Aorta (tissue), 5 donors: ENCODE results near the gene ISM2. TPM values are rescaled to one million over a fixed set of nuclear protein-coding genes. Genes with fewer than 3 reads are reported as not detected.
"Not testable (repeated sequence)": the region's sequence is repeated elsewhere in the genome, so short reads cannot be mapped to it uniquely, and the experiment has no call there.

ENCODE experiments used
- ATAC-seq: fragments of 200-7000 bp; cut with Tn5 transposase; one replicate; pipeline ENCODE4 v1.9.1; 2022; ENCODE audit warnings: moderate library complexity; ENCODE audit not compliant: low FRiP score
- DNase-seq, 2 donors: peaks; one replicate each; pipeline ENCODE4 v3.0.0-alpha.2; 2020
- H3K27ac ChIP-seq, 2 donors: one replicate each; pipeline ENCODE4 v1.5.1; 2013; ENCODE audit warnings: low read length in 2 of 2, mild to moderate bottlenecking in 2 of 2, moderate library complexity in 2 of 2, control low read depth in 1 of 2, inconsistent platforms in 1 of 2, low read depth in 1 of 2
- H3K27me3 ChIP-seq, 2 donors: one replicate each; pipeline ENCODE4 v1.6.1; 2013; ENCODE audit warnings: control low read depth in 1 of 2, low read length in 1 of 2, mild to moderate bottlenecking in 1 of 2, moderate library complexity in 1 of 2; ENCODE audit not compliant: insufficient read depth in 2 of 2, control insufficient read depth in 1 of 2
- H3K36me3 ChIP-seq, 2 donors: one replicate each; pipeline ENCODE4 v1.6.1; 2013; ENCODE audit warnings: control low read depth in 1 of 2, low read length in 1 of 2, mild to moderate bottlenecking in 1 of 2; ENCODE audit not compliant: insufficient read depth in 2 of 2, control insufficient read depth in 1 of 2
- H3K4me1 ChIP-seq, 2 donors: one replicate each; pipeline ENCODE4 v1.6.1; 2013; ENCODE audit warnings: low read length in 2 of 2, control low read depth in 1 of 2, mild to moderate bottlenecking in 1 of 2, moderate library complexity in 1 of 2; ENCODE audit not compliant: insufficient read depth in 2 of 2, control insufficient read depth in 1 of 2
- H3K4me3 ChIP-seq, 2 donors: one replicate each; pipeline ENCODE4 v1.5.1; 2013; ENCODE audit warnings: low read length in 2 of 2, control low read depth in 1 of 2, mild to moderate bottlenecking in 1 of 2
- H3K9me3 ChIP-seq: one replicate; pipeline ENCODE4 v1.6.1; 2013; ENCODE audit warnings: mild to moderate bottlenecking, low read length; ENCODE audit not compliant: control insufficient read depth
- WGBS, 2 donors: extraction: QIAGEN DNeasy Blood & Tissue Kit; methylation state at CpG; one replicate each; pipeline ENCODE4 v1.1.7; 2013; 5-methylcytosine and 5-hydroxymethylcytosine counted together
- intact Hi-C, 2 donors: fragments of 100-400 bp; cut with DNase I; formaldehyde crosslinking; loops; one replicate each; pipeline versions ENCODE4 v1.14.2 to v1.15.0; 2022
- polyA plus RNA-seq, 2 donors: library from polyadenylated mRNA; stranded (reverse); fragments of 200-250 nt; gene quantifications; one replicate each; pipeline ENCODE4 v1.2.3, GENCODE V29; 2013
- total RNA-seq, 2 donors: library from RNA; stranded (reverse); fragmentation: NEBNext Ultra II Directional; extraction: Animal tissue kit (Norgen Biotek cat#: 25700); gene quantifications; one replicate each; pipeline ENCODE4 v1.2.1, GENCODE V29; 2021
- donor health status: healthy with polysubstance abuse.
- donor health status: Bipolar disorder and iron deficiency.
- donor health status: DM: no; HTN: no; CAD: no.
- donor health status: DM: no; HTN: no; CAD: no.
- donor health status: DM: yes; HTN: yes; CAD: no.

The ISM2 gene
- total and polyA plus RNA-seq, 4 donors: 0.39 TPM; not detected in 3

- intact Hi-C loops, H3K36me3 ChIP-seq, H3K9me3 ChIP-seq, ATAC-seq, DNase-seq, H3K4me1 ChIP-seq, H3K27me3 ChIP-seq, H3K27ac ChIP-seq, H3K4me3 ChIP-seq: not testable (repeated sequence)
- WGBS, 2 donors: 94 to 99% methylated on average over 5 of the region's 5 CpGs
These were observed 38.3 kb upstream of the ISM2 start for GRCh38 chr14:77536951-77537350.

DNA sequence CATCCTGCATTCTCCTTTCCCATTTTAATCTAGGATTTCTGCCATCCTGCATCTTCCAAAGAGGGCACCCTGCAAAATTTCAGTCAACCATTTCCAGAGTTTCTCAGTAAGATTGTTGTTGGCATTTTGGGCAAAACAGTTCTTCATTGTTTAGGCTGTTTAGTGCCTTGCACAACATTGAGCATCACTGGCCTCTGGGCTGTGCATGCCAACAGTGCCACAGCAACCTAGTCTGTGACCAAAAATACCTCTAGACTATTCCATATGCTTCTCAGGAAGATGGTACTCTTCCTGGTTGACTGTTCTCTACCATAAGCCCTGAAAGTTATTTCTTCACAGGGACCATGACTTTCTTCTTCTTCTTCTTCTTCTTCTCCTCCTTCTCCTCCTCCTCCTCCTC, 32.5 kb upstream of the ISM2 start:
- Histone ChIP-seq H3K27ac (no peak overlapping the region), H3K9me3 (no peaks in the 10 kb centered on the region), H3K27me3 (no peaks in the 10 kb centered on the region), H3K36me3 (no peaks in the 10 kb centered on the region), H3K4me1 (no peaks in the 10 kb centered on the region), H3K4me3 (no peak overlapping the region)
- no peak for ATAC-seq
- intact Hi-C loops: no loop called here
- DNase-seq: no peak

DNA sequence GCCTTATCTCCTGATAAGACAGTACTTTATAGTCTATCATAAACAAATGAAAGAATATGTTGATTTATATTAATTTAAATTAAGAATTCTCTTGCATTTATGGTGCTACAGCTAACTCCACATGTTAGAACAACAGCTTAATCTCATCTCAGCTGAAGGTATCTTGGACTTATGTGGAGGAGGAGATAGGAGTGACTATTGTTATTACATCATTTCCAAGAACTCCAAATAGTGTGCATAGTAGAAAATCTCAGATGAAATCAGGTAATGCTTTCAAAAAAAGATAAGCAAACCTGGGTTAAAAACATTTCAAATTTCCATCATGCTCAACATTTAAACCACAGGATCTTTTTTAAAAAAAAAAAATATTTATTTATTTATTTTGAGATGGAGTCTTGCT, 31.3 kb upstream of the ISM2 start:
- H3K36me3 ChIP-seq: no peaks in the 10 kb centered on the region
- no peaks in the 10 kb centered on the region for H3K9me3 ChIP-seq
- no peaks in the 10 kb centered on the region for H3K4me1 ChIP-seq
- ATAC-seq: no peak
- intact Hi-C loops: no loop called here
- no peak for DNase-seq
- H3K27me3 ChIP-seq: no peaks in the 10 kb centered on the region
- no peak overlapping the region for H3K4me3 ChIP-seq
- no peak overlapping the region for H3K27ac ChIP-seq

- H3K4me1 ChIP-seq: no peaks in the 10 kb centered on the region
- H3K9me3 ChIP-seq: no peaks in the 10 kb centered on the region
- H3K27me3 ChIP-seq: no peaks in the 10 kb centered on the region
- 56 to 78% methylated on average over 2 of the region's 2 CpGs for WGBS, 2 donors
- no peak for DNase-seq
- no peak overlapping the region for H3K4me3 ChIP-seq
- no peak for ATAC-seq
- intact Hi-C loops: no loop called here
- no peaks in the 10 kb centered on the region for H3K36me3 ChIP-seq
- H3K27ac ChIP-seq: no peak overlapping the region
These were observed 30.6 kb upstream of the ISM2 start for GRCh38 chr14:77529213-77529612.

GRCh38 chr14:77528701-77529100, 30.1 kb upstream of the ISM2 start:
- intact Hi-C loops, H3K27ac ChIP-seq, ATAC-seq, H3K9me3 ChIP-seq, H3K4me3 ChIP-seq, H3K27me3 ChIP-seq, H3K4me1 ChIP-seq, H3K36me3 ChIP-seq, DNase-seq: not testable (repeated sequence)
- WGBS, 2 donors: 89 to 90% methylated on average over 5 of the region's 5 CpGs

DNA sequence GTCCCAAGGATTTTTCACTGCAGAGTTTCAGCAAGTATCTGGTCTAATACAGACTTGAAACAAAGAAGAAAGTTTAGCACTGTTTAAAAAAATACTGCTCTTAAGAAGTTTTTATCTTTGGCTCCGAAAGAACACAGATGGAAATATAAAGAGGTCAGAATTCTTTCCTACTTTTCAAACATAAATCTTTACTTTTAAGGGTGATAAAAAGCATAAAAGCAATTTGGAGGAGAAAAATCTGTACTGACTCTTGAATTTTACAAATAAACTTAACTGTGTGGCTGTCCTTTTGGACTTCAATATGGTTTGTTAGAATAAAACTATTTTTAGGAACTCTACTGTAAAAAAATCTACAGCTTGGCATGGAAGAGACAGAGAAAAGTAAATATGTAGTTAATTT, 27.6 kb upstream of the ISM2 start:
- Histone ChIP-seq H3K27ac (no peak overlapping the region), H3K27me3 (no peaks in the 10 kb centered on the region), H3K9me3 (no peaks in the 10 kb centered on the region), H3K36me3 (peaks cover 0 to 3% of the 10 kb centered on the region in 2 donors), H3K4me1 (no peaks in the 10 kb centered on the region), H3K4me3 (no peak overlapping the region)
- DNase-seq (no peak), ATAC-seq (no peak)
- 0 to 5% methylated on average over 1 of the region's 1 CpG for WGBS, 2 donors
- intact Hi-C loops: no loop called here

DNA sequence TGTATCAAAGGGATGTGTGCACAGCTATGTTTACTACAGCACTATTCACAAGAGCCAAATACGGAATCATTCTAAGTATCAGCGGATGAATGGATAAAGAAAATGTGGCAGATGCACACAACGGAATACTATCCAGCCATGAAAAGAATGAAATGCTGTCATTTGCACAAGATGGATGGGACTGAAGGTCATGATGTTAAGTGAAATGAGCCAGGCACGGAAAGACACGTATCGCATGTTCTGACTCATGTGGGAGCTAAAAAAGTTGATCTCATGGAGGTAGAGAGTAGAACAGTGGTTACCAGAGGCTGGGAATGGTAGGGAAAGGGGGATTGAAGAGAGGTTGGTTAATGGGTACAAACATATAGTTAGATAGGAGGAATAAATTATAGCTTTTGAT, 25.9 kb upstream of the ISM2 start:
- WGBS, 2 donors: 97% methylated on average over 6 of the region's 6 CpGs
- ATAC-seq: no peak

GRCh38 chr14:77523109-77523508, 24.5 kb upstream of the ISM2 start:
- no peak for DNase-seq

More for the DNA sequence above, 25.9 kb upstream of the ISM2 start:
- intact Hi-C loops: no loop called here
- Histone ChIP-seq H3K27ac (no peak overlapping the region), H3K36me3 (peaks cover 3 to 6% of the 10 kb centered on the region in 2 donors), H3K4me1 (no peaks in the 10 kb centered on the region), H3K27me3 (no peaks in the 10 kb centered on the region), H3K9me3 (no peaks in the 10 kb centered on the region), H3K4me3 (no peak overlapping the region)
- DNase-seq: no peak

DNA sequence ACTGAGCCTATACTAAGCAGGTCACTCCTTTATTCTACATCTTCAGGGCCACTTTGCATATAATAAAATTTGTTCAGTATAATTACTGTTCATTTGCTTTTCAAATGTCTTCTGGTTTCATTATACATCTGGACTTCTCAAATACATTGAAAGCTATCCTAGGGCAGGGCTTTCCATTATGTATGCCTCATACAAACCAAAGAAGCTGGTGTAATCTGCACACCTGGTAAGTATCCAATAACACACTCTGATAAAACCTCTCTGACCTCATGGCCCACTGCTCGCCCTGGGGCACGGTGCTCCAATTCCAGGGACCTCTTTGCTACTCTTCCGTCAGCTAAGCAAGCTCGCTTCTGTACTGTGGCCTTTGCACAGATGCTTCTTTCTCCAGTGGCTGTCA, 21.9 kb upstream of the ISM2 start:
- Histone ChIP-seq H3K9me3 (no peaks in the 10 kb centered on the region), H3K27ac (no peak overlapping the region), H3K27me3 (no peaks in the 10 kb centered on the region), H3K36me3 (peaks cover 3 to 6% of the 10 kb centered on the region in 2 donors), H3K4me1 (no peaks in the 10 kb centered on the region), H3K4me3 (no peak overlapping the region)
- no peak for ATAC-seq
- intact Hi-C loops: no loop called here
- DNase-seq: no peak
- WGBS, 2 donors: 92% methylated on average over 4 of the region's 4 CpGs

More at GRCh38 chr14:77523109-77523508, 24.5 kb upstream of the ISM2 start:
- intact Hi-C loops: no loop called here
- H3K36me3 ChIP-seq: peaks cover 3 to 6% of the 10 kb centered on the region in 2 donors
- no peak overlapping the region for H3K27ac ChIP-seq
- WGBS, 2 donors: 89 to 96% methylated on average over 3 of the region's 3 CpGs
- H3K9me3 ChIP-seq: no peaks in the 10 kb centered on the region
- no peak for ATAC-seq
- no peak overlapping the region for H3K4me3 ChIP-seq
- H3K27me3 ChIP-seq: no peaks in the 10 kb centered on the region
- H3K4me1 ChIP-seq: no peaks in the 10 kb centered on the region
